HCT116 (cell line): ENCODE results near the gene CENPL. TPM values are rescaled to one million over a fixed set of nuclear protein-coding genes. Genes with fewer than 3 reads are reported as not detected.

Experiments used
- ATAC-seq: fragments of 200-7000 bp; cut with Tn5 transposase; 2 replicates; pipeline ENCODE4 v1.9.1; 2020; ENCODE audit warnings: mild to moderate bottlenecking, moderate library complexity
- BruUV-seq: library from RNA; stranded (reverse); fragments of 400-500 nt; replicated peaks from 2 replicates; lab custom pipeline; 2021; lab: Mats Ljungman, UMichigan
- CTCF ChIA-PET: fragments of 300-600 bp; sonication (Branson Sonifier 250); formaldehyde crosslinking; loops from one replicate; lab custom pipeline; 2021; ENCODE audit warnings: antibody characterized with exemption; lab: Charles Lee
- POLR2A ChIA-PET: fragments of 300-600, 350-600 bp; sonication (Branson Sonifier 250); formaldehyde crosslinking; loops from one replicate; lab custom pipeline; 2021; ENCODE audit warnings: antibody characterized with exemption; lab: Charles Lee
- RAD21 ChIA-PET, 2 experiments: fragments of 300-600 bp; sonication (Branson Sonifier 250); formaldehyde crosslinking; loops; one replicate each; lab custom pipeline; 2023; ENCODE audit warnings: low total read pairs in 2 of 2; ENCODE audit not compliant: uncharacterized antibody in 2 of 2, unreplicated experiment in 2 of 2, low non-redundant PET in 1 of 2; lab: Charles Lee
- DNase-seq: peaks from one replicate; pipeline ENCODE4 v3.0.0-alpha.2; 2010; ENCODE audit warnings: low read depth, low spot score
- H2AFZ ChIP-seq: fragments of 200-600 bp; shearing (Covaris generic), sonication (generic); 2 replicates; pipeline ENCODE4 v1.6.1; 2017; ENCODE audit warnings: low read depth, mixed run types, mixed read lengths, antibody characterized with exemption, low read length; ENCODE audit not compliant: poor library complexity, severe bottlenecking
- H3K27ac ChIP-seq: 2 replicates; pipeline ENCODE4 v1.5.1; 2012; ENCODE audit warnings: low read depth, low read length
- H3K27me3 ChIP-seq: fragments of 200-600 bp; sonication (generic); 2 replicates; pipeline ENCODE4 v1.6.1; 2016; ENCODE audit warnings: mixed run types, low read length, mixed read lengths; ENCODE audit not compliant: insufficient read depth
- H3K36me3 ChIP-seq, 2 experiments: fragments of 200-500 bp in 1 of 2; fragments of 200-600 bp in 1 of 2; sonication (Bioruptor generic) in 1 of 2; sonication (generic) in 1 of 2; 2 replicates each; pipeline versions ENCODE4 v1.5.1 to v1.6.1; 2014 to 2016; ENCODE audit warnings: low read length in 2 of 2, inconsistent platforms in 1 of 2, mixed read lengths in 1 of 2, mixed run types in 1 of 2; ENCODE audit not compliant: insufficient read depth in 2 of 2, control insufficient read depth in 1 of 2
- H3K4me1 ChIP-seq, 2 experiments: fragments of 200-600 bp in 1 of 2; sonication (generic) in 1 of 2; 2 replicates each; pipeline versions ENCODE4 v1.5.1 to v1.6.1; 2012 to 2017; ENCODE audit warnings: low read length in 2 of 2, inconsistent platforms in 1 of 2, mild to moderate bottlenecking in 1 of 2, mixed read lengths in 1 of 2, mixed run types in 1 of 2, moderate library complexity in 1 of 2; ENCODE audit not compliant: insufficient read depth in 2 of 2, control insufficient read depth in 1 of 2
- H3K4me2 ChIP-seq: fragments of 200-600 bp; sonication (generic); 2 replicates; pipeline ENCODE4 v1.6.1; 2017; ENCODE audit warnings: mixed run types, low read length, mixed read lengths
- H3K4me3 ChIP-seq, 2 experiments: fragments of 200-600 bp in 1 of 2; sonication (generic) in 1 of 2; replicated peaks in 1 of 2; 2 replicates each; pipeline ENCODE4 v1.5.1; 2011 to 2016; ENCODE audit warnings: low read length in 2 of 2, control low read depth in 1 of 2, low read depth in 1 of 2, mild to moderate bottlenecking in 1 of 2, mixed read lengths in 1 of 2, mixed run types in 1 of 2
- H3K79me2 ChIP-seq: fragments of 200-600 bp; sonication (generic); 2 replicates; pipeline ENCODE4 v1.6.1; 2017; ENCODE audit warnings: mild to moderate bottlenecking, mixed run types, low read length, moderate library complexity, mixed read lengths; ENCODE audit not compliant: insufficient read depth
- H3K9ac ChIP-seq: fragments of 200-600 bp; sonication (generic); 2 replicates; pipeline ENCODE4 v1.6.1; 2016; ENCODE audit warnings: low read length, mixed read lengths
- H3K9me2 ChIP-seq: fragments of 200-600 bp; sonication (generic), shearing (Covaris generic); 2 replicates; pipeline ENCODE4 v1.6.1; 2017; ENCODE audit warnings: mixed run types, mild to moderate bottlenecking, moderate library complexity; ENCODE audit not compliant: insufficient read depth
- H3K9me3 ChIP-seq, 2 experiments: fragments of 200-500 bp in 1 of 2; fragments of 200-600 bp in 1 of 2; sonication (Bioruptor generic) in 1 of 2; sonication (generic) in 1 of 2; 2 replicates each; pipeline ENCODE4 v1.6.1; 2014 to 2017; ENCODE audit warnings: low read length in 2 of 2, mixed read lengths in 2 of 2, inconsistent platforms in 1 of 2, low read depth in 1 of 2, mild to moderate bottlenecking in 1 of 2, mixed run types in 1 of 2, moderate library complexity in 1 of 2; ENCODE audit not compliant: control insufficient read depth in 1 of 2, insufficient read depth in 1 of 2
- H4K20me1 ChIP-seq: fragments of 200-600 bp; sonication (generic), shearing (Covaris generic); 2 replicates; pipeline ENCODE4 v1.6.1; 2017; ENCODE audit warnings: mixed run types, mild to moderate bottlenecking, moderate library complexity; ENCODE audit not compliant: insufficient read depth
- ATF3 ChIP-seq: IDR thresholded peaks from 2 replicates; pipeline ENCODE4 v1.6.1; 2012
- CBX3 ChIP-seq: IDR thresholded peaks from 2 replicates; pipeline ENCODE4 v1.6.1; 2012; ENCODE audit warnings: low read depth
- CEBPB ChIP-seq: IDR thresholded peaks from 2 replicates; pipeline ENCODE4 v1.6.1; 2012; ENCODE audit warnings: low read depth
- CTCF ChIP-seq, 3 experiments: fragments of 200-600 bp in 1 of 3; sonication (generic) in 1 of 3; IDR thresholded peaks in 2 of 3; conservative IDR thresholded peaks in 1 of 3; 2 replicates each; pipeline ENCODE4 v1.5.1; 2012 to 2017; ENCODE audit warnings: low read depth in 2 of 3, low read length in 2 of 3, antibody characterized with exemption in 1 of 3, borderline replicate concordance in 1 of 3, control low read depth in 1 of 3, mild to moderate bottlenecking in 1 of 3, mixed read lengths in 1 of 3, mixed run types in 1 of 3, moderate library complexity in 1 of 3; ENCODE audit not compliant: insufficient read depth in 1 of 3
- EGR1 ChIP-seq: IDR thresholded peaks from 2 replicates; pipeline ENCODE4 v1.6.1; 2012; ENCODE audit warnings: low read depth
- ELF1 ChIP-seq: IDR thresholded peaks from 2 replicates; pipeline ENCODE4 v1.6.1; 2012; ENCODE audit warnings: low read depth, borderline replicate concordance
- EZH2 ChIP-seq: fragments of 200-600 bp; sonication (generic); IDR thresholded peaks from 2 replicates; pipeline ENCODE4 v1.6.1; 2017; ENCODE audit warnings: antibody characterized with exemption, mixed run types
- FOSL1 ChIP-seq: IDR thresholded peaks from 2 replicates; pipeline ENCODE4 v1.6.1; 2012; ENCODE audit warnings: low read depth
- JUND ChIP-seq: IDR thresholded peaks from 2 replicates; pipeline ENCODE4 v1.6.1; 2012
- POLR2A ChIP-seq: IDR thresholded peaks from 2 replicates; pipeline ENCODE4 v1.7.0; 2011; ENCODE audit warnings: borderline replicate concordance; ENCODE audit not compliant: insufficient read depth, insufficient read length; ENCODE audit errors: extremely low read depth
- RAD21 ChIP-seq: IDR thresholded peaks from 2 replicates; pipeline ENCODE4 v1.6.1; 2012; ENCODE audit warnings: low read depth, mild to moderate bottlenecking
- REST ChIP-seq: IDR thresholded peaks from 2 replicates; pipeline ENCODE4 v1.6.1; 2012; ENCODE audit warnings: low read depth
- SIN3A ChIP-seq: IDR thresholded peaks from 2 replicates; pipeline ENCODE4 v1.6.1; 2012; ENCODE audit warnings: low read depth
- SP1 ChIP-seq: IDR thresholded peaks from 2 replicates; pipeline ENCODE4 v1.6.1; 2012; ENCODE audit warnings: low read depth
- SRF ChIP-seq: IDR thresholded peaks from 2 replicates; pipeline ENCODE4 v1.6.1; 2012; ENCODE audit warnings: low read depth
- TCF7L2 ChIP-seq: IDR thresholded peaks from 2 replicates; pipeline ENCODE4 v1.7.0; 2011; ENCODE audit warnings: borderline replicate concordance, inconsistent platforms; ENCODE audit not compliant: insufficient read depth, insufficient read length; ENCODE audit errors: extremely low read depth
- YY1 ChIP-seq: IDR thresholded peaks from 2 replicates; pipeline ENCODE4 v1.6.1; 2011; ENCODE audit warnings: low read length, low read depth, moderate library complexity, mild to moderate bottlenecking; ENCODE audit not compliant: insufficient replicate concordance; ENCODE audit errors: extremely low read depth
- ZBTB33 ChIP-seq: IDR thresholded peaks from 2 replicates; pipeline ENCODE4 v1.6.1; 2011; ENCODE audit warnings: mild to moderate bottlenecking, low read length, moderate library complexity; ENCODE audit not compliant: insufficient replicate concordance; ENCODE audit errors: extremely low read depth
- ZFX ChIP-seq: fragments of 450-650 bp; IDR thresholded peaks from 2 replicates; pipeline ENCODE4 v1.6.1; 2017
- intact Hi-C: fragments of 100-400 bp; cut with micrococcal nuclease; formaldehyde crosslinking; loops from 2 replicates; pipeline ENCODE4 v1.10.0; 2022
- total RNA-seq: library from RNA; stranded (reverse); gene quantifications from one replicate; pipeline ENCODE4 v1.2.1, GENCODE V29; 2021; ENCODE audit not compliant: unreplicated experiment

The CENPL gene
- total RNA-seq, 1 experiment from 2014 or later, result 20.3 TPM

- H3K9me2 ChIP-seq, result no peaks in the 10 kb centered on the region
- no TSS peak for BruUV-seq
- no peak overlapping the region for H3K4me2 ChIP-seq
- no peak overlapping the region for H2AFZ ChIP-seq
- CTCF ChIA-PET, result no interaction called here
- H3K4me3 ChIP-seq, result no peak overlapping the region
- no peak overlapping the region for H3K9ac ChIP-seq
- POLR2A ChIA-PET, result interaction anchor here (0.6 to 1.8 kb wide), 3 partner anchors 12 to 433 kb away, joined by 4 to 7 read pairs (median 4); no protein-coding TSS in a partner anchor
- peaks cover 33 to 43% of the 10 kb centered on the region in 2 experiments for H3K36me3 ChIP-seq
- RAD21 ChIA-PET, result no interaction called here
- peaks cover 5 to 33% of the 10 kb centered on the region in 2 experiments; a peak in 3 of 4 replicates for H3K4me1 ChIP-seq
- H3K9me3 ChIP-seq, result no peaks in the 10 kb centered on the region
- DNase-seq (no peak), ATAC-seq (no peak)
- peaks cover 38% of the 10 kb centered on the region for H3K79me2 ChIP-seq
- peaks cover 39% of the 10 kb centered on the region; the same call in 1 of the 2 replicates for H4K20me1 ChIP-seq
- intact Hi-C loops, result loop anchor here (2.0 to 10.0 kb wide), 2 partner anchors 351 to 433 kb away; no protein-coding TSS in a partner anchor
- no peaks in the 10 kb centered on the region for H3K27me3 ChIP-seq
- H3K27ac ChIP-seq, result peak overlapping the region; percentile 91
- peak; percentile 49 for TF ChIP-seq POLR2A
- TF ChIP-seq SP1, result no peak
- 0 out of 2 replicates have a peak, but pooled peaks have one; percentile 7 for TF ChIP-seq SIN3A
- no peak for TF ChIP-seq FOSL1
- TF ChIP-seq CTCF (IDR thresholded peaks at IDR 0.05 in 2 of 3, conservative IDR thresholded peaks at IDR 0.05 in 1 of 3; ENCODE audit: borderline replicate concordance in 1 of 3, insufficient read depth in 1 of 3, low read depth in 2 of 3, low read length in 2 of 3), result no peak
- no peak for TF ChIP-seq REST
- peak; percentile 32; the same call in 1 of the 2 replicates for TF ChIP-seq EGR1
- TF ChIP-seq TCF7L2, result no peak
- no peak for TF ChIP-seq ELF1
- TF ChIP-seq CBX3, result no peak
- TF ChIP-seq SRF, result no peak; the same call in 1 of the 2 replicates
- no peak for TF ChIP-seq YY1
- TF ChIP-seq ZFX, result no peak
- no peak for TF ChIP-seq ZBTB33
- 0 out of 2 replicates have a peak, but pooled peaks have one; percentile 28 for TF ChIP-seq JUND
- TF ChIP-seq RAD21, result no peak
- no peak for TF ChIP-seq EZH2
- no peak for TF ChIP-seq ATF3
- no peak for TF ChIP-seq CEBPB
Measured at GRCh38 chr1:173863224-173864161, 38.8 kb upstream of the CENPL start.
